Suppressor macrophage treated with lipopolysaccharide for 4 hours (primary cell): ENCODE data around the gene ATP5MC2.
"Not testable (repeated sequence)": the region's sequence is repeated elsewhere in the genome, so short reads cannot be mapped to it uniquely, and the experiment has no call there.

Source experiments
- DNase-seq: peaks from one replicate; pipeline ENCODE4 v3.0.0-alpha.2; 2020

ATP5MC2 gene

GRCh38 chr12:53688134-53688533 is 12.3 kb upstream of the ATP5MC2 start:
- no peak for DNase-seq

- no peak for DNase-seq
Measured at GRCh38 chr12:53686436-53686835, 10.6 kb upstream of the ATP5MC2 start.

- DNase-seq = no peak
Measured at GRCh38 chr12:53684654-53685220, 8.9 kb upstream of the ATP5MC2 start.

- no peak for DNase-seq
Measured at GRCh38 chr12:53683983-53684382, 8.1 kb upstream of the ATP5MC2 start.

- DNase-seq = no peak
Measured at GRCh38 chr12:53683494-53683893, 7.6 kb upstream of the ATP5MC2 start.

- DNase-seq = not testable (repeated sequence)
Measured at GRCh38 chr12:53680061-53680460, 4.2 kb upstream of the ATP5MC2 start.

GRCh38 chr12:53677800-53678148 is 1.9 kb upstream of the ATP5MC2 start:
- DNase-seq = no peak

- DNase-seq = no peak
Measured at GRCh38 chr12:53677016-53677799, 1.3 kb upstream of the ATP5MC2 start.

GRCh38 chr12:53676656-53677015 is 753 bp upstream of the ATP5MC2 start:
- peak; percentile 19 for DNase-seq

- DNase-seq = peak; percentile 21
Measured at GRCh38 chr12:53674977-53675700, 744 bp downstream of the ATP5MC2 start.

- no peak for DNase-seq
Measured at GRCh38 chr12:53670971-53671370, 4.9 kb downstream of the ATP5MC2 start.

GRCh38 chr12:53670308-53670707 is 5.6 kb downstream of the ATP5MC2 start:
- DNase-seq = no peak

GRCh38 chr12:53667080-53667479 is 8.8 kb downstream of the ATP5MC2 start:
- DNase-seq = no peak

- DNase-seq = no peak
Measured at GRCh38 chr12:53664936-53665335, 10.9 kb downstream of the ATP5MC2 start.

GRCh38 chr12:53664191-53664590 is 11.7 kb downstream of the ATP5MC2 start:
- DNase-seq = no peak

GRCh38 chr12:53660041-53660440 is 15.8 kb downstream of the ATP5MC2 start:
- no peak for DNase-seq

- no peak for DNase-seq
Measured at GRCh38 chr12:53659571-53659981, 16.3 kb downstream of the ATP5MC2 start.

- DNase-seq = no peak
Measured at GRCh38 chr12:53659011-53659551, 16.8 kb downstream of the ATP5MC2 start.

GRCh38 chr12:53657041-53657440 is 18.8 kb downstream of the ATP5MC2 start:
- no peak for DNase-seq

- no peak for DNase-seq
Measured at GRCh38 chr12:53653595-53653994, 22.3 kb downstream of the ATP5MC2 start.

- no peak for DNase-seq
Measured at GRCh38 chr12:53652366-53652765, 23.5 kb downstream of the ATP5MC2 start.

- DNase-seq = no peak
Measured at GRCh38 chr12:53651737-53652136, 24.1 kb downstream of the ATP5MC2 start.

- DNase-seq = not testable (repeated sequence)
Measured at GRCh38 chr12:53646300-53646699, 29.6 kb downstream of the ATP5MC2 start.

- no peak for DNase-seq
Measured at GRCh38 chr12:53645165-53645564, 30.7 kb downstream of the ATP5MC2 start.
